OCI-LY7 (cell line): ENCODE results near the gene PM20D1.

ENCODE experiments used
- CTCF ChIP-seq: fragments of 200-600 bp; sonication (generic); conservative IDR thresholded peaks from 2 replicates; pipeline ENCODE4 v1.5.1; 2014; ENCODE audit warnings: mild to moderate bottlenecking, antibody characterized with exemption, low read length, moderate library complexity, mixed read lengths
- EZH2phosphoT487 ChIP-seq: fragments of 200-600 bp; sonication (generic); IDR thresholded peaks from 2 replicates; pipeline ENCODE4 v1.6.1; 2018; ENCODE audit warnings: low read depth, borderline replicate concordance, mild to moderate bottlenecking, mixed run types, antibody characterized with exemption, low read length, moderate library complexity, mixed read lengths

DNA sequence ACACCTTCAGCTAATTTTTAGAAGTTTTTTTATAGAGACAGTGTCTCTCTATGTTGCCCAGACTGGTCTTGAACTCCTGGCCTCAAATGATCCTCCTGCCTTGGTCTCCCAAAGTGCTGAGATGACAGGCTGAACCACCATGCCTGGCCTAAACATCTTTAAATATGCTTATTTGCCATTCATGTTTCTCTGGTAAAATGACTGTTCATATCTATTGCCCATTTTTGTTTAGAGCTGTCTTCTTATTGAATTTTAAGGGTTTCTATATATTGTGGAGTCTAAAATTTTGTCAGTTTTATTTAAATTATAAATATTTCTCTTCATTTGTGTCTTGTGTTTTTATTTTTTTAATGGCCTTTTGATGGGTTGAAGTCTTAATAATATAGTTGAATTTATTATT, 3.0 kb upstream of the PM20D1 start:
- TF ChIP-seq CTCF (no peak), EZH2phosphoT487 (no peak)
